Measurements from ENCODE around the gene ARHGAP45.

- TF ChIP-seq CTCF (IDR thresholded peaks at IDR 0.05 in 4 of 5, conservative IDR thresholded peaks at IDR 0.05 in 1 of 5) (no peak), POLR2A (IDR thresholded peaks at IDR 0.05) (no peak)
These were observed 39.3 kb upstream of the ARHGAP45 start for GRCh38 chr19:1027650-1028061.

All from gastrocnemius medialis (tissue), 4 donors.